MM.1S (cell line): ENCODE measurements around the gene TGFA.

ENCODE experiments used
- DNase-seq: peaks from one replicate; pipeline ENCODE4 v3.0.0-alpha.2; 2015
- H2AFZ ChIP-seq: fragments of 300-600 bp; sonication (generic); 2 replicates; pipeline ENCODE4 v1.6.0; 2016; ENCODE audit warnings: antibody characterized with exemption, low read length
- H3F3A ChIP-seq: fragments of 300-600 bp; sonication (generic); 2 replicates; pipeline ENCODE4 v1.6.1; 2016; ENCODE audit warnings: mild to moderate bottlenecking, antibody characterized with exemption, low read length, moderate library complexity, mixed read lengths; ENCODE audit not compliant: insufficient read depth
- H3K27ac ChIP-seq: fragments of 300-600 bp; sonication (generic); 2 replicates; pipeline ENCODE4 v1.5.1; 2016; ENCODE audit warnings: mild to moderate bottlenecking, low read length
- H3K27me3 ChIP-seq: fragments of 300-600 bp; sonication (generic); replicated peaks from 2 replicates; pipeline ENCODE4 v1.6.0; 2016; ENCODE audit warnings: low read length; ENCODE audit not compliant: insufficient read depth
- H3K36me3 ChIP-seq: fragments of 300-600 bp; sonication (generic); replicated peaks from 2 replicates; pipeline ENCODE4 v1.6.1; 2016; ENCODE audit warnings: mild to moderate bottlenecking, low read length, mixed read lengths; ENCODE audit not compliant: insufficient read depth
- H3K4me1 ChIP-seq: fragments of 300-600 bp; sonication (generic); 2 replicates; pipeline ENCODE4 v1.6.1; 2016; ENCODE audit warnings: low read length, mixed read lengths
- H3K4me2 ChIP-seq: fragments of 300-600 bp; sonication (generic); 2 replicates; pipeline ENCODE4 v1.6.0; 2016; ENCODE audit warnings: low read depth, low read length
- H3K4me3 ChIP-seq: fragments of 300-600 bp; sonication (generic); 2 replicates; pipeline ENCODE4 v1.5.1; 2016; ENCODE audit warnings: low read length, mixed read lengths
- H3K79me2 ChIP-seq: fragments of 300-600 bp; sonication (generic); 2 replicates; pipeline ENCODE4 v1.6.1; 2016; ENCODE audit warnings: mixed run types, low read length, mixed read lengths
- H3K9ac ChIP-seq: fragments of 300-600 bp; sonication (generic); 2 replicates; pipeline ENCODE4 v1.6.1; 2016; ENCODE audit warnings: low read length, mixed read lengths
- H3K9me2 ChIP-seq: fragments of 300-600 bp; sonication (generic); replicated peaks from 2 replicates; pipeline ENCODE4 v1.6.1; 2016; ENCODE audit warnings: mild to moderate bottlenecking, low read length, mixed read lengths; ENCODE audit not compliant: insufficient read depth
- H3K9me3 ChIP-seq: fragments of 300-600 bp; sonication (generic); replicated peaks from 2 replicates; pipeline ENCODE4 v1.6.1; 2016; ENCODE audit warnings: mild to moderate bottlenecking, low read length, mixed read lengths; ENCODE audit not compliant: insufficient read depth
- H4K20me1 ChIP-seq: fragments of 300-600 bp; sonication (generic); 2 replicates; pipeline ENCODE4 v1.6.1; 2016; ENCODE audit warnings: mild to moderate bottlenecking, low read length, moderate library complexity, mixed read lengths; ENCODE audit not compliant: insufficient read depth
- CTCF ChIP-seq: fragments of 300-600 bp; sonication (generic); IDR thresholded peaks from 2 replicates; pipeline ENCODE4 v1.5.1; 2016; ENCODE audit warnings: antibody characterized with exemption, low read length, mixed read lengths
- EZH2 ChIP-seq: fragments of 300-600 bp; sonication (generic); optimal IDR thresholded peaks from 2 replicates; pipeline ENCODE3; 2017; ENCODE audit warnings: low read depth, mild to moderate bottlenecking, antibody characterized with exemption, low read length, mixed read lengths
- EZH2phosphoT487 ChIP-seq: fragments of 300-600 bp; sonication (generic); IDR thresholded peaks from 2 replicates; pipeline ENCODE4 v1.6.1; 2018; ENCODE audit warnings: antibody characterized with exemption, low read length

Gene TGFA

DNA sequence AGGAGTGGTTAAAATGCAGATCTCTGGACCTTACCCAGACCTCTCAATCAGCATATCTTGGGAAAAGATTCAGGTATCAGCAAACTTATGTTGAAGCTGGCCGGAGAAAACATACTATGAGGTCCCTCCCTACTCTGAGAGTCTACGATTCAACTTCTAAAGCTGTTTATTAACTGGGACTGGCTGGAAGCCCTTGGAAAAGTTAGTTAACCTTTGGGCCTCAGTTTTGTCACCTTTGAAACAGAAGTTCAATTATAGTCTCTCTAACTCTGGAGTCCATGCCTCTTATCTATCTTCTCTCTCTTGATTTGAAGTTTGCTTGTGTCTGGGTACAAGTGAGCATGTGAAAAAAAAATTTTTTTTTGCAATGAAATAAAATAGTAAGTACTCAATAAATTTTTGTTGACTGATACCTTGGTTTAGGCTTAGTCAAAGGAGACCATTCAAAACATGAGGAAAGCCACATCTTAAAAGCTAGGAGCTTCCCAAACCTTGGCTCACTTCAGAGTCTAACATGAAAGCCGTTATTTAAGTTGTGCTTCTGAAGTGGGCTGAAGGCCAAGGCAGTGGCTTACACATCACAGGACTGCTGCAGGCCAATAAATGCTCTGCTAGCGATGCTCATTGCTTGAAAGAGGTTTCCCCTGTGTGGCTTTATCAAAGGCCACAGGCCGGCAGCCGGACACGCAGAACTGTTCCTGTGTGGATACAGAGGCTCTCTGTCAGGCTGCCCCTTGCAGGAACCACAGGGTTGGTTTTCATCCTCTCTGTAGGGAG is 141.1 kb downstream of the TGFA start:
- H4K20me1 ChIP-seq = no peaks in the 10 kb centered on the region
- H3K4me2 ChIP-seq = no peak overlapping the region
- no peaks in the 10 kb centered on the region for H3K79me2 ChIP-seq
- H3K4me3 ChIP-seq = no peak overlapping the region
- H3F3A ChIP-seq = no peaks in the 10 kb centered on the region
- H3K36me3 ChIP-seq = no peaks in the 10 kb centered on the region
- no peaks in the 10 kb centered on the region for H3K9me2 ChIP-seq
- no peak for TF ChIP-seq CTCF
- TF ChIP-seq EZH2 = no peak
- no peak for TF ChIP-seq EZH2phosphoT487
- no peak overlapping the region for H3K27ac ChIP-seq
- no peaks in the 10 kb centered on the region for H3K4me1 ChIP-seq
- no peak for DNase-seq
- H2AFZ ChIP-seq = no peak overlapping the region
- no peaks in the 10 kb centered on the region for H3K27me3 ChIP-seq
- H3K9ac ChIP-seq = no peak overlapping the region
- H3K9me3 ChIP-seq = no peaks in the 10 kb centered on the region

DNA sequence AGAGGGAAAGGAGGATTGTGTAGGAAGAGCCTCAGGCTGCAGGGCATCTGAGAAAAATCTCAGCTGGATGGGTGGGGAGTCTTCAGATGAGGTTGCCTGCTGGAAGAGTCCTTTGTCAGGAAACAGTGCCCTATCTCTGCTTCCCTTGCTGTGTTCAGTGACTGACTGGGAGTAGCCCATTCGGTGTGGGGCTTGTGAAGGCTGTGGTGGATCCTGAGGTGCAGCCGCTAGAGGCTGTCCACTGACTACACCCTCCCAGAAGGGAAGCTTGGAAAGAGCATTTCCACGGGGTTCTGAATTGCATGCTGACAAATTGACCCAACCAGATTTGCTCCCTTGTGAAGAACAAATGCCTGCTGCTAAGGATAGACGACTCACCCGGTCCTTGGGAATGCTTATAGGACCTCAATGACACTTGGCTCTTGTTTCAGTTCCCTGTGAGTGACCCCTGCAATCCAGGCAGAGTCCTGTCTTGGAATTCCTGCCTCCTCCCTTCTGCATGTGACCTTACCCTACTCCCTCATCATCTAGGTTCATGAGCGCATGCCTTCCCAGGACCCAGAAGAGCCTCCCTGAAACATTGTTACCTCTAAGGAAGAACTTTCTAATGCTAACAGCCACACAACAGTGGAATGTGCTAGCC is 142.0 kb downstream of the TGFA start:
- Histone ChIP-seq H3K4me3 (no peak overlapping the region), H3K9me3 (no peaks in the 10 kb centered on the region), H3K27me3 (no peaks in the 10 kb centered on the region), H3K27ac (no peak overlapping the region), H4K20me1 (no peaks in the 10 kb centered on the region), H3K4me1 (no peaks in the 10 kb centered on the region), H3K4me2 (no peak overlapping the region), H3K36me3 (no peaks in the 10 kb centered on the region), H3K79me2 (no peaks in the 10 kb centered on the region), H3K9me2 (no peaks in the 10 kb centered on the region), H2AFZ (no peak overlapping the region), H3F3A (no peaks in the 10 kb centered on the region), H3K9ac (no peak overlapping the region)
- DNase-seq = no peak
- TF ChIP-seq EZH2phosphoT487 (no peak), EZH2 (no peak), CTCF (no peak)

DNA sequence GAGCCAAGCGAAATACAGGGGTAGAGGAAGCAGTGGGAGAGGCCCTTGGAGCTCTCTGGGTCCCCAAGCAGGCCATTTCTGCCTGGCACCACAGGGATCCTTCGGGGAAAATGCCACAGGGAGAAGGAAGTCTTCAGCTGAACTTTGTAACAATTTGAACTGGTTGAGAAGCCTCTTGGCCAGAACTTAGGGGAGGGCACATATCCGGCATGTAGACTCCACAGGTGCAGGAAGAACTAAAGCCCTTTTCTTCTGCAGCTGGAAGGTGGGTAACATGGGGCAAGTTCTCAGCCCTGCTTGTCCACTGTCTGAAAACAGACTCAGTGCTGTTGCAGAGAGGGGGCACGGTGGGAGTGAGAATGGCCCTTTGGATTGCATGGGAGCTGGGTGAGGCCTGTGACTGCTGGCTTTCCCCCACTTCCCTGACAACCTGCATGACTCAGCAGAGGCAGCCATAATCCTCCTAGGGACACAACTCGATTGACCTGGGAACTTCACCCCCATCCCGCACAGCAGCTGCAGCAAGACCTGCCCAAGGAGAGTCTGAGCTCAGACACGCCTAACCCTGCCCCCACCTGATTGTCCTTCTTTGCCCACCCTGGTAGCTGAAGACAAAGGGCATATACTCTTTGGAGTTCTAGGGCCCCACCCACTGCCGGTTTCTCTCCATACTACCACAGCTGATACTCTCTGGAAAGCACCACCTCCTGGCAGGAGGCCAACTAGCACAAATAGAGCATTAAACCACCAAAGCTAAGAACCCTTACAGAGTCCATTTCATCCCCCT is 150.2 kb downstream of the TGFA start:
- Histone ChIP-seq H3K79me2 (no peaks in the 10 kb centered on the region), H3K4me3 (no peak overlapping the region), H3K4me1 (peaks cover 12% of the 10 kb centered on the region), H3K36me3 (no peaks in the 10 kb centered on the region), H3K27ac (no peak overlapping the region), H3F3A (no peaks in the 10 kb centered on the region), H3K9me3 (no peaks in the 10 kb centered on the region), H3K4me2 (no peak overlapping the region), H3K9me2 (no peaks in the 10 kb centered on the region), H2AFZ (no peak overlapping the region), H3K9ac (no peak overlapping the region), H4K20me1 (no peaks in the 10 kb centered on the region), H3K27me3 (no peaks in the 10 kb centered on the region)
- DNase-seq = no peak
- TF ChIP-seq EZH2phosphoT487 (no peak), EZH2 (no peak), CTCF (no peak)
